Fibroblast of peridontal ligament (primary cell): ENCODE results near the gene ACAD11.
"Not testable (repeated sequence)": the region's sequence is repeated elsewhere in the genome, so short reads cannot be mapped to it uniquely, and the experiment has no call there.

ENCODE experiments used
- DNase-seq: peaks from one replicate; pipeline ENCODE4 v3.0.0-alpha.2; 2010; ENCODE audit errors: extremely low read depth

The ACAD11 gene

DNA sequence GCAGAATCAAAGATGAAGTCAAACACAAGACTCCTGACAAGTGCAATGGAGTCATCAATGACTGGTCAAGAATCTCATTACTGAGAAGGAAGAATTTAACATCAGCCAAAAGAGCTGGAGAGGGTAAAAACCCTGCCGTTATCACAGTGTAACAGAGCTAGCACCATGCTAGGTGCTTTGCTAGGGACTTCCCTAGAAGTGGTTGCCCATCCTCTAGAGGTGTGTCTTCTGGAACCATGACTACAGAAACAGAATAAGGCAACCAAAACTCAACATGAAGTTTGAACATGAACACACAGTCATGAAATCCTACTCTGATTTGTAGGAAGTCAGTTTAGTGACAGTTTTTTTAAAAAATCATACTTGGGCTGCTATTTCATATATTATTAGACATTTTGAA, 9.5 kb downstream of the ACAD11 start:
- DNase-seq: no peak

- DNase-seq: no peak
Measured at GRCh38 chr3:132645058-132645457, 14.6 kb downstream of the ACAD11 start.

DNA sequence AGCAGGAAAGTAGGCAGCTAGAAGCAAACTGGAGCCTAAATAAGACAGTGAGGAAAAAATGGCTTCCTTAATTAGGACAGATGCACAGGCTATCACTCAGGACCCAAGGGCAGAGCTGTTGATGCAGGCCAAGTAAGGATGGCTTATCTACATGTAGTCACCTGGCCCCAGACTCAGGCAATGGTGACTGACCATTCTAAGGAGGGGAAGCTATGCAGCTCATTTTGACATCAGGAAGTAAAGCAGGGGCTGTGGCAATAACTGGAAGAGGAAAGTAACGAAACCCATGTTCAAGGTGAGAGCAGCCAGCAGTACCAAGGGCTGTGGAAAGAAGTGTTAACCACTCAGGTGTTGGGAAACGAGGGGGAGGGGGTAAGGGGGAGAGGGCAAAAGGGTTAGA, 16.2 kb downstream of the ACAD11 start:
- DNase-seq: no peak

GRCh38 chr3:132642539-132642847, 17.1 kb downstream of the ACAD11 start:
- DNase-seq: no peak

DNA sequence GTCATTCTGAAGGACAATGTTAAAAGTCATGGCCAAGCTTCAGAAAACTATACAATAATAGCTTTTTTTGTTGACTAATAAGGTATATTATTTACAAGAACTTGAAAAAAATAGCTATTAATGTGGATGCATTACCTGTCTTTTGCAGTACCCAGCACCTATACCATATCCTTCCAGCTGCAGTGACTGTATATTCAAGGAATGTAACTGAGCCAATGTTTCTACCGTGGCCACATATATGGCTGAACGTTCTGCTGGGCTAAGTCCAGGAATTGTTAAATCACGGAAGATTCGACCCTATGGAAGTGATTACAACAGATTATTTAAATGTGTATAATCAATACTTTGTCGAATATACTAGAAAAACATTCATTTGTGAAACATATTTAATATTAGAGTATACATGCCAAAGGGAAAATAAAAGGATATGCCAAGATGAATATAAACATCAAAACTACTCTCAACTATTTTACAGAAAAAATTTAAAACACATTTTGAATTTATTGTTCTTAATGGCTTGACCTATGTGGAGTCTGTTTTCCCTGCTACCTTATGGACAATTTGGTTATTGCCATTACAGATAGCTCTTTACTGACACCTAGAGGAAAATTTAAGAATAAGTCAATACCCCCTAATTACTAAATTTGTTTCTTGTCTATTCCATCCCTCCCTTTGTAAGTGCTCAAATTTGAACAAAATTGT, 17.6 kb downstream of the ACAD11 start:
- DNase-seq: peak; percentile 88

- DNase-seq: not testable (repeated sequence)
Measured at GRCh38 chr3:132641427-132641826, 18.2 kb downstream of the ACAD11 start.

DNA sequence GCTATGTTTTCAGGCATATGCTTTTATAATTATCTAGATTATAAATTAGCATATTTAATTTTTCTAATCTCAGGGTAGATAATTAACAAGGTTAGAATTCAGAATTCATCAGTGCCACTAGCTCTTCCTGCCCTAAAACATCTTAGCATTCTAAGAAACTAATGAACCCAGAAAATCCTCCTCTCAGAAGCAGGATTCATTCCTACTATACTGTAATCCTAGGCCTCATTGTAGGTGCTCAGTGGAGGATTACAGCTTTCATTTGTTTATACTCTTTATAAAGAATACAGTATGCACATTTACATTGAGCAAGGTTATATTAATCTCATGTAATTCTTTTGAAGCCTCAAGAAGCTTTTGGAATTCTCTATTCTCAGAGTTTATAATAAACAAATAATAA, 20.9 kb downstream of the ACAD11 start:
- no peak for DNase-seq

DNA sequence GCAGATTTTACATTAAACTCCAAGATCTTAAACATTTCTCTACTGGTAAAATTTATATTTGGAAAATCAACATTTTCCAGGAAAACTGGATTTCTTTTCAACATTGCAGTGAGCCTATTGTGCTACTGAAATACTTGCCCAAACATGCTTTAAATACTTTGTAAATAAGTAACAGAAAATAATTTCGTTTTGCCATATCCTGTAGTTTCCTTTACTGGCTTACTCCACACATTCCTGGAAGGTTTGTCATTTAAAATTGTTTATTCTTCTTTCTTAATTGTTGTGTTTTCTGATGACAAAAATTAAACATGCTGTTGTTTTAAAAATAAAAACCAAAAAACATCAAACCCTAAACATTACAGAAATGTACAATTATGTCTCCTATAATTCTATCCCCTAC, 22.0 kb downstream of the ACAD11 start:
- DNase-seq: peak; percentile 64

DNA sequence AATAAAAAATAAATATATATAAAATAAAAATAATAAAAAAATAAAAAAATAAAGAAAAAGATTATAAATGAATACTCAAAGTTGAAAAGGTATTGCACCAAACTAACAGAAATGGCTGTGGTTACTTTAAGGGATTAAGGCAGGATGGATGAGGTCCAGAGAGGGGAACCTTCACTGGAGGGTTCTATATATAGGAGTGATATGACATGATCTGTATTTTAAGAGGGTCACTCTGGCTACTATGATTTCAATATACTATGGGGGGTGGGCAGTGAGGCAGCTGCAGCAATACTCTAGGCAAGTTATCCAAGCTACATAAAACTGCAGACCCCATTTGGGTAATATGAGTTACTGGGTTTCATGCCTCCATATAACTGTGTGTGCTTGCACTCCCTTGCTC, 24.6 kb downstream of the ACAD11 start:
- no peak for DNase-seq

DNA sequence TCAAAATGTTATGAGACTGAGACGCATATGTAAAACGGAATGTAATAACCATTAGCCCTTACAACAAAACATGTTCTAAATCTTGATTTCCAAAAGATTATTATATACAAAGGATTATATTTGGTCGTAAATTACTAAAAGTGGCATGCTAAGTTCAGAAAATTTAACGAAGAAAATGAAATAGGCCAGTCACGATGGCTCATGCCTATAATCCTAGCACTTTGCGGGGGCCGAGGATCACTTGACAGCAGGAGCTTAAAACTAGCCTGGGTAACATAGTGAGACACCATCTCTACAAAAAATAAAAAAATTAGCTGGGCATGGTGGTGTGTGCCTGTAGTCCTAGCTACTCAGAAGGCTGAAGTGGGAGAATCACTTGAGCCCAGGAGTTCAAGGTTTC, 29.0 kb downstream of the ACAD11 start:
- no peak for DNase-seq

DNA sequence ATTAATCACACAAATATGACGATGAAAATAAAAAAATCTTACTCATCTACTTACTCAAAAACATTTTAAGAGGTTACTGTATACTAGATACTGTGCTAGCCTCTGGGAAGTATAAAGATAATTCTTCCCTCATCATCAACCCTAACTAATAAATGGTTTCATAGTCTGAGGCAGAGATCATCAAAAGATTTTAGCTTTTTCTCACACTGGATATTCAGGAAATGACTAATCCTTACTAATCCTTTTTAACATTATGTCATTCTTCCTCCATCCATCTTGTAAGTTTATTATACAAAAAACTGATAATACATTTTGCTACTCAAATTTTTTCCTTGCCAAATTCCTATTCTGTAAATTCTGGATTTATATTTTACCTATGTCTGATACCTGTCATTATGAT, 29.7 kb downstream of the ACAD11 start:
- DNase-seq: peak; percentile 67

- DNase-seq: no peak
Measured at GRCh38 chr3:132628157-132628556, 31.5 kb downstream of the ACAD11 start.

GRCh38 chr3:132626955-132627354, 32.7 kb downstream of the ACAD11 start:
- DNase-seq: no peak

GRCh38 chr3:132625613-132626012, 34.0 kb downstream of the ACAD11 start:
- DNase-seq: no peak

DNA sequence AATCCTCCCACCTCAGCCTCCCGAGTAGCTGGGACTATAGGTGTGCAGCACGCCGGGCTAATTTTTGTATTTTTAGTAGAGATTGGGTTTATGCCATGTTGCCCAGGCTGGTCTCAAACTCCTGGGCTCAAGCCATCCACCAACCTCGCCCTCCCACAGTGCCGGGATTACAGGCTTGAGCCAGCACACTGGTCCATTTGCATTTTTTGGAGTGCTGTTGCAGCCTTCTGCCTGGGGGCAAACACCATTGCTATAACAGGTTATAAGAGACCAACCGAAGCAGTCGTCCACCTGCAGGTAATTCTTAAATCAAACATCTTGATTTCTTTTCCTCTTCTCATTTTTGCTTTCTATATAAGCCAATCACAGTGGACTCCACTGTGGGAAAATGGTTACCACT, 34.8 kb downstream of the ACAD11 start:
- DNase-seq: no peak

GRCh38 chr3:132623646-132624045, 36.0 kb downstream of the ACAD11 start:
- no peak for DNase-seq

DNA sequence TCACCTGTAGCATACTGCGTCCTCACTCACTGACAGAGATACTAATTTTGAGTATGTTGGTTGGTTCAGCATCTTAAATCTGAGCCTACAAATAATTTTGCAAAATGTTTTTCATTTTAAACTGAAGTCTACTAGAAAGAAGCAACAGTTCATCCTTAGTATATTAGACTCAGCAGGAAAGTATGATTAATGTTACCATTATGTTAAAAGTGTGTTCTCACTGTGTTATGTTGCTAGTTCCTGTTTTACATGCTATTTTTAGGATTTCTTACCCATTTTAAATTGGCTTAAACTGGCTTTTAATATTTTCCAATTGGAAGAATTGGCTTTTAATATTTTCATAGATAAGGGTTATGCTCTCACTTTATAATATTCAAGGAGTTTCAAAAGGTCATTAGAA, 36.8 kb downstream of the ACAD11 start:
- DNase-seq: no peak

- DNase-seq: no peak
Measured at GRCh38 chr3:132622148-132622547, 37.5 kb downstream of the ACAD11 start.

DNA sequence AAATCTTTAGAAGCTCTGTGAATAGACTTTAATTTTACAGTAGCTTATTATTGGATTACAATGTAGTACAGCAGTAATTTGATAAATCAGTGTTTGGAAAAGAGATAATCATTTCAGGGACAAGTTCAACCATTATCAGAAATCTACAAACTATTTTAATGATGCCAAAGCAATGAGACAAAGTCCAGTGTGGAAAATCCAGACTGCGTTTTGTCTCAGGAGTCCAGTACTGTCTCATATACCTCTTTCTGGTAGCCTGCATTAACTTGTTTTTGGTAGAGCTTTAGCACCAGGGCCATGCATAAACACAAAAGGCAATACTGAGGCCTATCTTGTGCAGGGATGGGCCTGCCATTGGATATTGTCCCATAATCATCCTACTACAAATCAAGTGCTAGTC, 42.8 kb downstream of the ACAD11 start:
- no peak for DNase-seq

DNA sequence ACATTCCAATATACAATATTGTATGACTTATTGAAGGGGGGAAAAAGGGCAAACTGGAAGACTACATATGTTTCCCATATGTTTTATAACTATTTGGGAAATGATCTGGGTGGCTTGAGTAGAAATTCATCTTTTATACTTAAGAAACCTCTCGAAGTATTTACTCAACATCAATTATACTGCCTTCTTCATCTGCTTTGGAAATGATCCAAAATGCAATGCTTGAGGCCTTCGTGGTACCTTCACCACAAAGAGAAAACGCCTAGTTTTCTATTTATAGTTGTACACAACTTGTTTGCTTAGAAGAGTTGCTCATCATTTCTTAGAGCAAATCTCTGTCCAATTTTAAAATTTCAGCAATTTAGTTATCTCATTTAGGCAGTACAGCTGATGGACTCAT, 43.7 kb downstream of the ACAD11 start:
- no peak for DNase-seq

DNA sequence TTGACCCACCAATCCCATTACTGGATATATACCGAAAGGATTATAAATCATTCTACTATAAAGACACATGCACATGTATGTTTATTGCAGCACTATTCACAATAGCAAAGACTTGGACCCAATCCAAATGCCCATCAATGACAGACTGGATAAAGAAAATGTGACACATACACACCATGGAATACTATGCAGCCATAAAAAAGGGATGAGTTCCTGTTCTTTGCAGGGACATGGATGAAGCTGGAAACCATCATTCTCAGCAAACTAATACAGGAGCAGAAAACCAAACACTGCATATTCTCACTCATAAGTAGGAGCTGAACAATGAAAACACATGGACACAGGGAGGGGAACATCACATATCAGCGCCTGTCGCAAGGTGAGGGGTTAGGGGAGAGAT, 44.3 kb downstream of the ACAD11 start:
- not testable (repeated sequence) for DNase-seq

GRCh38 chr3:132606620-132607019, 53.0 kb downstream of the ACAD11 start:
- not testable (repeated sequence) for DNase-seq

GRCh38 chr3:132606085-132606484, 53.5 kb downstream of the ACAD11 start:
- peak; percentile 84 for DNase-seq

GRCh38 chr3:132605374-132605792, 54.2 kb downstream of the ACAD11 start:
- no peak for DNase-seq
